ENCODE results near the gene GPR4. TPM values are rescaled to one million over a fixed set of nuclear protein-coding genes. Genes with fewer than 3 reads are reported as not detected.

Gene GPR4
- total RNA-seq, 1 donor, result not detected

DNA sequence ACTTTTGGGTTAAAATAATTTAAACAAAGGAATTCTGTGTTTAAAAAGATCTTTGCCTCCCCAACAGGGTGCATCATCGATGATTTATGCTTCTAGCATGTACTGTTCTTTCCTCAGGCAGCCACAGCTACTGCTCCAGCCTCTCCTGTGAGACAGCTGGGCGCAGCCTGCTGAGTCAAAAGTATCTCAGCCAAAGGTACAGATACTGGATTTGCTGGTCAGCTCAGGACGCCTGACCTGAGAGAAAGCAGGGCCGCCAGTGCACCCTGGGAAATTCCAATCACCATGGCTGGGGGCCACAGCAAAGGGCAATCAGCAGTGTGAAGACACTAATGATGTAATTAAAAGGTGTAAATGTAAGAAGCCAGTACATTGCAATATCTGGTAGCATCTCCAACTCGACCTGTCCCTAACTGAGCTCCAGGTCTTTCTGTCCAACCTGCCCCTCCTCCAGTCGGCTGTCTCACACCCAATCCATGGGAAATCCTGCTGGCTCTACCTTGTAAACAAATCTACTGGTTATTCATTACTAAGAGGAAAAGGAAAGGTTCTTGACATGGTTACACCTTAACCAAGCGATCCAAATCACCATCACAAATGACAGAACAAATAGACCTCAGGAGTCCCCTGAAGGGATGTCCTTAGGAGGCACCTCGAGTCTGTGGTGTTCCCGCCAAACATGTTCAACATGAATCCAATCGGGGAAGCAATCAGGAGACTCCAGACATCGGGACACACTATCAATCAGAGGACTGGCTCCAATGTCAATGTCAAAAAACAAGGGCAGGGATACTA is 24.7 kb downstream of the GPR4 start:
- peak overlapping the region; percentile 32 for H2AFZ ChIP-seq (ENCODE audit: low read length)

DNA sequence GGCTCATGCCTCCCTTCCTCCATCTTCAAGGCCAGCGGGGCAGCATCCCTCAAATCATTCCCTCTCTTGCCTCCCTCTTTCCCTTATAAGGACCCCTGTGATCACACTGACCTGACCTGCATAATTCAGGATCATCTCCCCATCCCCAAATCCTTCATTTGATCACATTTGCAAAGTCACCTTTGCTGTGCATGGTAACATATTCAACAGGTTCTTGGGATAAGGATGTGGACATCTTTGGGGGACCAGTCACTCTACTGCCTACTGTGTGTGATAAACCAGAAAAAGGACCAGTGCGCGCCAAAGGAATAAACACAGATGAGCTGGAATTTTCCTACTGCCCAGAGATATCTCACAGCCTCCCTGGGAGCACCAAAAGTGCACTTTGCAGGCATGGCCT is 25.3 kb downstream of the GPR4 start:
- Histone ChIP-seq H3K4me3 (ENCODE audit: insufficient read depth, low read length) (no peak overlapping the region), H3K79me2 (ENCODE audit: insufficient read depth, low read length) (peaks cover 37% of the 10 kb centered on the region)

More for the DNA sequence above, 24.7 kb downstream of the GPR4 start:
- Histone ChIP-seq H3K4me1 (ENCODE audit: insufficient read depth, low read length) (peaks cover 17% of the 10 kb centered on the region), H4K20me1 (ENCODE audit: insufficient read depth, low read length) (no peaks in the 10 kb centered on the region), H3K9me3 (ENCODE audit: low read depth, low read length) (no peaks in the 10 kb centered on the region), H3K4me3 (ENCODE audit: insufficient read depth, low read length) (no peak overlapping the region), H3K27me3 (ENCODE audit: insufficient read depth, low read length) (no peaks in the 10 kb centered on the region), H3K27ac (ENCODE audit: low read depth, low read length) (peak overlapping the region; percentile 72), H3K79me2 (ENCODE audit: insufficient read depth, low read length) (peaks cover 38% of the 10 kb centered on the region), H3K36me3 (ENCODE audit: insufficient read depth, low read length) (no peaks in the 10 kb centered on the region), H3K4me2 (ENCODE audit: insufficient read depth, low read length) (peak overlapping the region; percentile 45)
- peak; percentile 96 for DNase-seq (ENCODE audit: insufficient read length, low spot score, missing footprints)
- TF ChIP-seq, protein P1, sequence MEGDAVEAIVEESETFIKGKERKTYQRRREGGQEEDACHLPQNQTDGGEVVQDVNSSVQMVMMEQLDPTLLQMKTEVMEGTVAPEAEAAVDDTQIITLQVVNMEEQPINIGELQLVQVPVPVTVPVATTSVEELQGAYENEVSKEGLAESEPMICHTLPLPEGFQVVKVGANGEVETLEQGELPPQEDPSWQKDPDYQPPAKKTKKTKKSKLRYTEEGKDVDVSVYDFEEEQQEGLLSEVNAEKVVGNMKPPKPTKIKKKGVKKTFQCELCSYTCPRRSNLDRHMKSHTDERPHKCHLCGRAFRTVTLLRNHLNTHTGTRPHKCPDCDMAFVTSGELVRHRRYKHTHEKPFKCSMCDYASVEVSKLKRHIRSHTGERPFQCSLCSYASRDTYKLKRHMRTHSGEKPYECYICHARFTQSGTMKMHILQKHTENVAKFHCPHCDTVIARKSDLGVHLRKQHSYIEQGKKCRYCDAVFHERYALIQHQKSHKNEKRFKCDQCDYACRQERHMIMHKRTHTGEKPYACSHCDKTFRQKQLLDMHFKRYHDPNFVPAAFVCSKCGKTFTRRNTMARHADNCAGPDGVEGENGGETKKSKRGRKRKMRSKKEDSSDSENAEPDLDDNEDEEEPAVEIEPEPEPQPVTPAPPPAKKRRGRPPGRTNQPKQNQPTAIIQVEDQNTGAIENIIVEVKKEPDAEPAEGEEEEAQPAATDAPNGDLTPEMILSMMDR (IDR thresholded peaks at IDR 0.05; ENCODE audit: extremely low read depth, low read depth, low read length), result no peak

DNA sequence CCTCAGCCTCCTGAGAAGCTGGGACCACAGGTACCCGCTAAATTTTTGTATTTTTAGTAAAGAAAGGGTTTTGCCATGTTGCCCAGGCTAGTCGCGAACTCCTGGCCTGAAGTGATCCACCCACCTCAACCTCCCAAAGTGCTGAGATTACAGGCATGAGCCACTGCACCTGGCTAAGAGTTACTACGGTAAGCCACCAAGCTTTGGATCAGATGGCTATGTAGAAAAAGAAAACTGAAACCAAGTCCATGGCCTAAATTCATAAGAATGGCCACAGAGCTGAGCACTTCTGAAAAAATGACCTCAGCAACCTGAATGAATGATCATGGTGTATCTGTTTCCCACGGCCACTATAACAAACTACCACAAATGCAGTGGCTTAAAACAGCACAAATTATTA is 26.8 kb downstream of the GPR4 start:
- Histone ChIP-seq H3K4me1 (ENCODE audit: insufficient read depth, low read length) (peaks cover 17% of the 10 kb centered on the region), H3K36me3 (ENCODE audit: insufficient read depth, low read length) (no peaks in the 10 kb centered on the region), H3K9me3 (ENCODE audit: low read depth, low read length) (no peaks in the 10 kb centered on the region), H3K79me2 (ENCODE audit: insufficient read depth, low read length) (peaks cover 31% of the 10 kb centered on the region), H2AFZ (ENCODE audit: low read length) (no peak overlapping the region), H3K27me3 (ENCODE audit: insufficient read depth, low read length) (no peaks in the 10 kb centered on the region), H3K27ac (ENCODE audit: low read depth, low read length) (no peak overlapping the region), H3K4me3 (ENCODE audit: insufficient read depth, low read length) (no peak overlapping the region), H4K20me1 (ENCODE audit: insufficient read depth, low read length) (no peaks in the 10 kb centered on the region), H3K4me2 (ENCODE audit: insufficient read depth, low read length) (no peak overlapping the region)
- TF ChIP-seq, protein P1 (IDR thresholded peaks at IDR 0.05; ENCODE audit: extremely low read depth, low read depth, low read length), result no peak
- DNase-seq (ENCODE audit: insufficient read length, low spot score, missing footprints), result no peak

More for the DNA sequence above, 25.3 kb downstream of the GPR4 start:
- DNase-seq (ENCODE audit: insufficient read length, low spot score, missing footprints), result no peak
- Histone ChIP-seq H2AFZ (ENCODE audit: low read length) (no peak overlapping the region), H3K27ac (ENCODE audit: low read depth, low read length) (peak overlapping the region; percentile 30), H4K20me1 (ENCODE audit: insufficient read depth, low read length) (no peaks in the 10 kb centered on the region), H3K27me3 (ENCODE audit: insufficient read depth, low read length) (no peaks in the 10 kb centered on the region), H3K4me2 (ENCODE audit: insufficient read depth, low read length) (peak overlapping the region; percentile 45), H3K4me1 (ENCODE audit: insufficient read depth, low read length) (peaks cover 17% of the 10 kb centered on the region), H3K9me3 (ENCODE audit: low read depth, low read length) (no peaks in the 10 kb centered on the region), H3K36me3 (ENCODE audit: insufficient read depth, low read length) (no peaks in the 10 kb centered on the region)
- TF ChIP-seq, protein P1 (IDR thresholded peaks at IDR 0.05; ENCODE audit: extremely low read depth, low read depth, low read length), result no peak

DNA sequence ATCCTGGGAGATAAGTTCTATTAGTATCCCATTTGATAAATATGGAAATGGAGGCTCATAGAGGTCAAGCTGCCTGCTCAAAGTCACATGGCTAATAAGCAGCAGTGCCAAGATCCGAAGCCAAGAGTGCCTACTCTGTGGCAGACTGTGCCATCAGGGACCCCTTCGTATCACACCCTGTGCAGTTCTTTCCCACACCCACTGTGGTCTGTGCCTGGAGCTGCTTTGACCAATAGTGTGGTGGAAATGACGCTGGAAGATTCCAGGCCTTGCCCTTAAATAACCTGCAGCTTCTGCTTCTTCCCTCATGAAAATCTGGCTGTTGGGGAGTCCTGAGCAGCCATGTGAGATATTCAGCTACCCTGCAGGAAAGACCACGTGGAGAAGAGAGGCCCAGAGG is 27.5 kb downstream of the GPR4 start:
- H2AFZ ChIP-seq (ENCODE audit: low read length), result no peak overlapping the region
- peaks cover 30% of the 10 kb centered on the region for H3K79me2 ChIP-seq (ENCODE audit: insufficient read depth, low read length)
- no peaks in the 10 kb centered on the region for H3K36me3 ChIP-seq (ENCODE audit: insufficient read depth, low read length)
- H3K27me3 ChIP-seq (ENCODE audit: insufficient read depth, low read length), result no peaks in the 10 kb centered on the region
- peaks cover 17% of the 10 kb centered on the region for H3K4me1 ChIP-seq (ENCODE audit: insufficient read depth, low read length)
- no peak for DNase-seq (ENCODE audit: insufficient read length, low spot score, missing footprints)
- no peak overlapping the region for H3K4me2 ChIP-seq (ENCODE audit: insufficient read depth, low read length)
- TF ChIP-seq, protein P1 (IDR thresholded peaks at IDR 0.05; ENCODE audit: extremely low read depth, low read depth, low read length), result no peak
- H3K27ac ChIP-seq (ENCODE audit: low read depth, low read length), result no peak overlapping the region
- no peak overlapping the region for H3K4me3 ChIP-seq (ENCODE audit: insufficient read depth, low read length)
- no peaks in the 10 kb centered on the region for H3K9me3 ChIP-seq (ENCODE audit: low read depth, low read length)
- H4K20me1 ChIP-seq (ENCODE audit: insufficient read depth, low read length), result no peaks in the 10 kb centered on the region

All from osteoblast (primary cell).